K562 (cell line): Measurements from ENCODE around the gene BANF2.

Source experiments
- AFF1 ChIP-seq, 2 experiments: fragments of 450-650 bp; IDR thresholded peaks; 2 replicates each; pipeline ENCODE4 v1.6.1; 2018; ENCODE audit warnings: mild to moderate bottlenecking in 2 of 2, low read depth in 1 of 2; ENCODE audit not compliant: partially characterized antibody in 2 of 2
- CEBPZ ChIP-seq: fragments of 150-350 bp; IDR thresholded peaks from 2 replicates; pipeline ENCODE4 v1.6.1; 2014; ENCODE audit warnings: low read depth, mild to moderate bottlenecking, low read length, borderline replicate concordance
- CTCF ChIP-seq, 3 experiments: IDR thresholded peaks in 2 of 3; conservative IDR thresholded peaks in 1 of 3; 2 replicates each; pipeline ENCODE4 v1.5.1; 2011 to 2012; ENCODE audit warnings: low read length in 3 of 3, mild to moderate bottlenecking in 3 of 3, control low read depth in 2 of 3, improper control_type of control experiment in 1 of 3, inconsistent platforms in 1 of 3, low read depth in 1 of 3, mixed read lengths in 1 of 3, moderate library complexity in 1 of 3; ENCODE audit not compliant: insufficient read depth in 2 of 3
- MEF2A ChIP-seq: IDR thresholded peaks from 2 replicates; pipeline ENCODE4 v1.6.1; 2011; ENCODE audit warnings: low read depth, mild to moderate bottlenecking, low read length, moderate library complexity; ENCODE audit not compliant: control insufficient read depth
- NONO ChIP-seq, 2 experiments: fragments of 200-400 bp in 1 of 2; fragments of 450-650 bp in 1 of 2; formaldehyde crosslinking in 1 of 2; IDR thresholded peaks; 2 replicates each; pipeline ENCODE4 v1.6.1; 2017; ENCODE audit warnings: low read depth in 2 of 2, mild to moderate bottlenecking in 2 of 2, moderate library complexity in 2 of 2, low read length in 1 of 2
- SETDB1 ChIP-seq: IDR thresholded peaks from one replicate; pipeline ENCODE4 v1.6.1; 2012; ENCODE audit warnings: low read length, control low read depth, inconsistent platforms
- SMAD1 ChIP-seq: fragments of 150-350 bp; IDR thresholded peaks from 2 replicates; pipeline ENCODE4 v1.6.1; 2014; ENCODE audit warnings: low read length, low read depth; ENCODE audit not compliant: partially characterized antibody
- YY1 ChIP-seq, 3 experiments: IDR thresholded peaks; 2 replicates each; pipeline ENCODE4 v1.6.1; 2011; ENCODE audit warnings: low read length in 2 of 3, mild to moderate bottlenecking in 2 of 3, moderate library complexity in 2 of 3, borderline replicate concordance in 1 of 3, control low read depth in 1 of 3, low read depth in 1 of 3; ENCODE audit not compliant: insufficient read depth in 3 of 3, insufficient replicate concordance in 2 of 3, control insufficient read depth in 1 of 3, insufficient read length in 1 of 3; ENCODE audit errors: extremely low read depth in 1 of 3

GRCh38 chr20:17660667-17661066, 39.1 kb upstream of the BANF2 start:
- TF ChIP-seq SETDB1: no peak
- TF ChIP-seq CEBPZ: no peak
- no peak for TF ChIP-seq NONO (IDR thresholded peaks at IDR 0.05; ENCODE audit: low read depth in 2 of 2, low read length in 1 of 2)
- TF ChIP-seq SMAD1: no peak
- no peak for TF ChIP-seq MEF2A
- no peak for TF ChIP-seq CTCF (IDR thresholded peaks at IDR 0.05 in 2 of 3, conservative IDR thresholded peaks at IDR 0.05 in 1 of 3; ENCODE audit: insufficient read depth in 2 of 3, low read depth in 1 of 3, low read length in 3 of 3)
- no peak for TF ChIP-seq YY1 (IDR thresholded peaks at IDR 0.05; ENCODE audit: borderline replicate concordance in 1 of 3, control insufficient read depth in 1 of 3, extremely low read depth in 1 of 3, insufficient read depth in 3 of 3, insufficient read length in 1 of 3, insufficient replicate concordance in 2 of 3, low read depth in 1 of 3, low read length in 2 of 3)
- TF ChIP-seq AFF1 (IDR thresholded peaks at IDR 0.05; ENCODE audit: low read depth in 1 of 2, partially characterized antibody in 2 of 2): no peak
